ENCODE data around the gene SOX8.
A peak's percentile ranks its signal among the peaks of the same experiment; 100 is the strongest.

Gene SOX8

GRCh38 chr16:989354-989814, 7.8 kb downstream of the SOX8 start:
- no peak for DNase-seq

- DNase-seq, result no peak
These were observed 9.1 kb downstream of the SOX8 start for GRCh38 chr16:990516-991291.

- no peak for DNase-seq
These were observed 9.8 kb downstream of the SOX8 start for GRCh38 chr16:991345-991744.

GRCh38 chr16:991773-992172, 10.2 kb downstream of the SOX8 start:
- no peak for DNase-seq

- DNase-seq, result no peak
These were observed 12.2 kb downstream of the SOX8 start for GRCh38 chr16:993731-994130.

- no peak for DNase-seq
These were observed 13.5 kb downstream of the SOX8 start for GRCh38 chr16:995087-995486.

- DNase-seq, result no peak
These were observed 14.2 kb downstream of the SOX8 start for GRCh38 chr16:995783-996182.

- DNase-seq, result peak; percentile 31
These were observed 15.1 kb downstream of the SOX8 start for GRCh38 chr16:996681-997080.

GRCh38 chr16:997440-998051, 16.0 kb downstream of the SOX8 start:
- DNase-seq, result peak; percentile 51

- DNase-seq, result no peak
These were observed 16.6 kb downstream of the SOX8 start for GRCh38 chr16:998211-998610.

GRCh38 chr16:998615-999014, 17.0 kb downstream of the SOX8 start:
- no peak for DNase-seq

GRCh38 chr16:999677-1000076, 18.1 kb downstream of the SOX8 start:
- DNase-seq, result no peak

- DNase-seq, result no peak
These were observed 19.0 kb downstream of the SOX8 start for GRCh38 chr16:1000608-1001007.

- DNase-seq, result no peak
These were observed 19.5 kb downstream of the SOX8 start for GRCh38 chr16:1001096-1001495.

- no peak for DNase-seq
These were observed 21.0 kb downstream of the SOX8 start for GRCh38 chr16:1002399-1003166.

- peak; percentile 13 for DNase-seq
These were observed 22.1 kb downstream of the SOX8 start for GRCh38 chr16:1003391-1004347.

GRCh38 chr16:1005286-1005685, 23.7 kb downstream of the SOX8 start:
- DNase-seq, result no peak

GRCh38 chr16:1006781-1007180, 25.2 kb downstream of the SOX8 start:
- DNase-seq, result no peak

GRCh38 chr16:1007284-1007850, 25.8 kb downstream of the SOX8 start:
- no peak for DNase-seq

GRCh38 chr16:1008085-1008484, 26.5 kb downstream of the SOX8 start:
- DNase-seq, result no peak

- DNase-seq, result no peak
These were observed 28.0 kb downstream of the SOX8 start for GRCh38 chr16:1009358-1010150.
